Stimulated activated CD4-positive, alpha-beta T cell treated with anti-CD3 and anti-CD28 coated beads, TNF-alpha, amount 100 ng/mL, for 1 hour (primary cell): ENCODE measurements around the gene VPS16.
"Not testable (repeated sequence)": the region's sequence is repeated elsewhere in the genome, so short reads cannot be mapped to it uniquely, and the experiment has no call there.

ENCODE experiments used
- DNase-seq, 3 donors: peaks; one replicate each; pipeline ENCODE4 v3.0.0-alpha.2; 2020; ENCODE audit warnings: low read depth in 3 of 3, low spot score in 1 of 3

The VPS16 gene

DNA sequence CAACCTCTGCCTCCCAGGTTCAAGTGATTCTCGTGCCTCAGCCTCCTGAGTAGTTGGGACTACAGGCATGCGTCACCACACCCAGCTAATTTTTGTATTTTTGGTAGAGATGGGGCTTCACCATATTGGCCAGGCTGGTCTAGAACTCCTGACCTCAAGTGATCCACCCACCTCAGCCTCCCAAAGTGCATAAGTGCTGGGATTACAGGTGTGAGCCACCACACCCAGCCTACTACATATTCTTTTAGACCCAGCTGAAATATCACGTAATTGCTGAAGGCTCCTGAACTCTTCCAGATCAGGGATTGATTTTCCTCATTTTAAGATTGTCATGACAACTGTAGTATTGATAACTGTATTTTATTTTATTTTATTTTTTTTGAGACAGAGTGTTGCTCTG is 54.6 kb downstream of the VPS16 start:
- not testable (repeated sequence) for DNase-seq

- DNase-seq, result no peak
Observed at GRCh38 chr20:2899243-2899642, 58.7 kb downstream of the VPS16 start.

- DNase-seq, result no peak
Observed at GRCh38 chr20:2900845-2901592, 60.5 kb downstream of the VPS16 start.

GRCh38 chr20:2902291-2902690 is 61.7 kb downstream of the VPS16 start:
- no peak for DNase-seq

DNA sequence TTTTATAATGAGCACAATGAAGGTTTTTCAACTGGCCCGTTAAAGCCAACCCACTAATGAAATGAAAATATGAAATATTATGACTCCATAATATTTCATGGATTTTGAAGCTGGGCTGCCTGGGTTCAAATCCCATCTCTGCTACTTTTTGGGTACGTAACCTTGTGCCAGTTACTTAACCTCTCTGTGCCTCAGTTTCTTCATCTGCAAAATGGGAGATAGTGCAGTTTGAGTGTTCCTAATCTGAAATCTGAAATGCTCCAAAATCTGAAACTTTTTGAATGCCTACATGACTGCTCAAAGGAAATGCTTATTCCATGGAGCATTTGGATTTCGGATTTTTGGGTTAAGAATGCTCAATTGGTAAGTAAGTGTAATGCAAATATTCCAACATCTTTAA is 62.3 kb downstream of the VPS16 start:
- DNase-seq, result no peak

DNA sequence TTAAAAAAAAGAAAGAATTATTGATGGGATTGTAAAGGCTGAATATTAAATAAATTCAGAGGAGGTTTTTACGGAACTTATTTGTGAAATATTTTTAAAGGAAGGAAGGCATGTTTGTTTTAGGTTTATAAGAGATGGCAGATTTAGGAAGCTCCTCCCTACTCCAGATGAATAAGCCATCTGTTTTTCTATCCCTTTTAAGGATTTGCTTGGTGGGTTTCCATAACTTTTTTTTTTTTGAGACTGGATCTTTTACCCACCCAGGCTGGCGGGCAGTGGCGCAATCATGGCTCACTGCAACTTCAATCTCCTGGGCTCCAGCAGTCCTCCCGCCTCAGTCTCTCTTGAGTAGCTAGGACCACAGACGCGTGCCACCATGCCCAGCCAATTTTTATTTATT is 63.1 kb downstream of the VPS16 start:
- no peak for DNase-seq

DNA sequence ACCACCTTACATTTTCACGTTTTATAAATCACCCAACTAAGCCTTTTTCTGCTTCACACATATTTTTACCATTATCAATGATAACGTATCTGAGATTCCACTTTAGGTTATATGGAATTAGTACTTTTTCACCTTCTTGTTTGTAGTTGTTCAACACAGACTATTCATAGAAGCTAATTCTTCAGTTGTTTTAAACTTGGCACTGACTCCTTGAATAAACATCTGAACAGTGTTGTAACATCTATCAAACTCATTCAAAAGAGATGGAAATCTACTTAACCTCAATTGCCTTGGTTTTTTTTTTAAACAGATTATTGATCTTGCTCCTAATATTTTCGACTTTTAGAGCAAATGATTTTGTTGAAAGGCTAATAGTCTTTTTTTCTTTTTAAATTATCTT is 67.0 kb downstream of the VPS16 start:
- no peak for DNase-seq

DNA sequence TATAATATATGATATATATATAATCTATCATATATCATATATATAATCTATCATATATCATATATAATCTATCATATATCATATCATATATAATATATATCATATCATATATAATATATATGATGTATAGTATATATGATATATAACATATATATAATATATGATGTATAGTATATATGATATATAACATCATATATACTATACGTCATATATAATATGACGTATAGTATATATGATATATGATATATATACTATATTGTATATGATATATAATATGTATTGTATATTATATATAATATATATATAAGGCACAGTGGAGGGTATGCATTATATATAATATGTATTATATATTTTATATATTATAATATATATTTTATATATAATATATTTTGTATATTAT is 69.4 kb downstream of the VPS16 start:
- no peak for DNase-seq

- no peak for DNase-seq
Observed at GRCh38 chr20:2911200-2911599, 70.7 kb downstream of the VPS16 start.

DNA sequence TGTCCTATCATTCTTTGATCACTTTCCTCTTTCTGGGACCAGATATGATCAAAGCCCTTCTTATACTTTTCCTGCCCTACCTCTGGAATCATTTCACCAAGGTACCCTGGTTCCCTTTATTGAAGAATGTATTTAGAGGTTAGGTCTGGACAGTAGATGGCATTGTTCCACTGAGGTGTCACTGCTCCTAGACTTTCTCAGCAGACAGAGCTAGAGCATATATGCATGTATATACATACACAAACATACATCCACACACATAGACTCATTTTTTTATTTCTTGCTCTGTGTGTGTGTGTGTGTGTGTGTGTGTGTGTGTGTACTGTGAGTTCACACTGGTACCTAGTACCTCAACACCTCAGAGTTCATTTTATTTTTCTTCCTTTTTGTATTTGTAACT is 73.6 kb downstream of the VPS16 start:
- no peak for DNase-seq
